Anterior cingulate cortex (tissue), 58 donors: ENCODE results near the gene HOXB1.

Experiments
- DNase-seq, 58 donors: peaks; one replicate each; lab custom pipeline; 2025; lab: John Stamatoyannopoulos, UW

Gene HOXB1

DNA sequence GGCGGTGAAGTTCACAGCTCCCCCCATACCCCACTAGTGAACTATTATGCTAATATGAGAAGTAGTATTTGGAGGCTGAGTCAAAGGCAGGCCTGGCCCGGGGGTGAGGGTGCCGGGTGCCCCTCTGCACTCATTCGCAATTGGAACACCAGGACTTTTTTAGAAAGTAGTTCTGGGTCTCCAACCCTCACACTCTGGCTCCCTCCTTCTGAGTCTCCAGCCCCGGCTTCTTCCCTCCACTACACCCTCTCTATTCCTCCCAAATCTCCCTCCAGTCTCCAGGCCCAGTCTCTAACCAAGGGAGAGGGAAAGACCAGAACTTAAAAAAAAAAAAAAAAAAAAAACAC lies 25.4 kb upstream of the HOXB1 start:
- no peak for DNase-seq

DNA sequence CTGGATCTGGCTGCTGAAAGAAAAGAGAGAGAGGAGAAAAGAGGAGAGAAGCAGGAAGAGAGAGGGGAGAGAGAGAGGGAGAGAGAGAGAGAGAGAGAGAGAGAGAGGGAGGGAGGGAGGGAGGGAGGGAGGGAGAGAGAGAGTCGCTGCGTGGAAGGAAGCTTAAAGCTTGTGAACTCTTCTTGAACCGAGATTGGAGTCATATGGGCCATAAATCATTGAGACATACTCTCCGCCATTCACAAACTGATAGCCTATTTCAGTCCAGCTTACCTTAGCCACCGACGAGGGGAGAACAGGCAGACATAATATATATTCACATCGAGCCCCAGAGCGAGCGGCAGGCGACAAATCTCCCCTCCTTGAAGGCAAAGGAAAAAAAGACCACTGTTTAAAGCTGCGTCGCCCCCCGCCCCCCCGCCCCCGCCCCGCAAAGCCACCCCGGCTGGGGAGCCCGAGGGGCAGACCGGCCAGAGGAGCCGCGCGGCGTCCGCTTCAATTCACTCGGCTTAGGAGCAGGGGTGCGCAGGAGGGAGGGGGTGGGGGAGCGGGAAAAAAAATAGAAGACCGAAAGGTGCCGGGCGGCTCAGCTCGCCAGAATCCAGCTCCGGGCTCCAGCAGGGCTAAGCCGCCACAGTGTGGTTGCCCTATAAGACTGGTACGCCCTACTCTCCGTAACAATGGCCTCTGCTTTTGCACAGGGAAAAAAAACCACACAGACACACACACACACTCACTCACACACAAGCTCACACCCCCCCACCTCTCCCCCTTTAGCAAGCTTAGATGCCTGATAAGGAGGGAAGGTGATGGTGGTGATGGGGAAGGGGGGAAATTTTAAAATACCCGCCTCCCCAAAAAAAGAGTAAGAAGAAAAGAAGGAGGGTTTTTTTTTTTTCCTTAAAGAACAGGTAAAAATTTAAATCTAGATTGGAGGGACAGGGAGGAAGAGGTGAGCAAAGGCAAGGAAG lies 24.7 kb upstream of the HOXB1 start:
- no peak for DNase-seq

DNA sequence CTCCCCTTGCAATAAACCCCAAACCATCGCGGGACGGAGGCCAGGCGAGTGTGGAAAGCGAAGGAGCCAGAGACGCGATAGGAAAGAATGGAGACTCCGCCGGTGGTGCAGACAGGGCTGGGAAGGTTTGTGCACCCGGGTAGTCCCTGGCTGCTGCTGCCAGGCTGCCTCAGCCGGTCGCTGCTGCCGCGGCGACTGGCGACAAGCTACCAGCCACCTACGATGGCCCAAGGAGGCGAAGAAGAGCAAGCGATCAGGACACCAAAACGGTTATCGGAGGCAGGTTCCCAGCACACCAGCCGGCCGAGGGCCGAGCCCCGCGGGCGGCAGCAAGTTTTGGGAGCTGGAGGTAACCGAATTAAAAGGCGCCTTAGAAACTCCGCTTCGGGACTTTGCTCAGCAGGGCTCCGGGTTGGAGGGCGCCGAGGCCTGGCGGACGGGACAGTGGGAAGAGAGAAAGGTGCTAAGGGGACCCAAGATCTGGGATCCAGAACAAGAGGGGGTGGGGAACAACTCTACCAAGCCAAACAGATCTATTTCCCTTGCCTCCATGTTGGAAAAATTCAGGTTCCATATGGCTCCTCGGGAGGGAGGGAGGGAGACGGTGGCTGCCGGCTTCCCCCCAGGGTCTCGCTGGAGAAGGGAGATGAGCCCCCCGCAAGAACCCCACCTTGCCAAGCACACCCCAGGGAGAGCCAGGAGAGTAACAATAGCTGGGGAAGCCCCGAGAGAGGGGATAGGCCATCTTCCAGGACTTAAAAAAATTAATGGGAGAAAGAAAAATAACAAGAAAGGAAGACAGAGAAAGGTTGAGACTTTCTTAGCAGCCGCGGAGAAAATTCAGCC lies 23.8 kb upstream of the HOXB1 start:
- DNase-seq: no peak

GRCh38 chr17:48553826-48554225 lies 23.0 kb upstream of the HOXB1 start:
- DNase-seq: no peak

DNA sequence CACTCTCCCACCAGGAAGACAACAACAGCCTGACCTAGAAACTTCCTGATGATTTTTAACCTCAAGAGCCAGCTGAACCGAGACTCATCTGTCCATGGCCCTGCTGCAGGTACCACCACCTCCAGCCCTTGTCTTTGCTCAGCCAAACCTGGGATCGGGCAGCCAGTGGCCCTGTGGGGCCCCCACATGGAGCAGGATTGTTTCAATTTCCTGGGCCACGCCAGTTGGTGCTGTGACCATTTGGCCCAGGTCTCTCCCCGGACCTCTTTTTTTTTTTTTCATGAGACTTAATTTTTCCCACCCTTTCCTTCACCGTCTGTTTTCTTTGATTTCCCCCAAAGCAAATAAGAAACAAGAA lies 22.4 kb upstream of the HOXB1 start:
- no peak for DNase-seq

DNA sequence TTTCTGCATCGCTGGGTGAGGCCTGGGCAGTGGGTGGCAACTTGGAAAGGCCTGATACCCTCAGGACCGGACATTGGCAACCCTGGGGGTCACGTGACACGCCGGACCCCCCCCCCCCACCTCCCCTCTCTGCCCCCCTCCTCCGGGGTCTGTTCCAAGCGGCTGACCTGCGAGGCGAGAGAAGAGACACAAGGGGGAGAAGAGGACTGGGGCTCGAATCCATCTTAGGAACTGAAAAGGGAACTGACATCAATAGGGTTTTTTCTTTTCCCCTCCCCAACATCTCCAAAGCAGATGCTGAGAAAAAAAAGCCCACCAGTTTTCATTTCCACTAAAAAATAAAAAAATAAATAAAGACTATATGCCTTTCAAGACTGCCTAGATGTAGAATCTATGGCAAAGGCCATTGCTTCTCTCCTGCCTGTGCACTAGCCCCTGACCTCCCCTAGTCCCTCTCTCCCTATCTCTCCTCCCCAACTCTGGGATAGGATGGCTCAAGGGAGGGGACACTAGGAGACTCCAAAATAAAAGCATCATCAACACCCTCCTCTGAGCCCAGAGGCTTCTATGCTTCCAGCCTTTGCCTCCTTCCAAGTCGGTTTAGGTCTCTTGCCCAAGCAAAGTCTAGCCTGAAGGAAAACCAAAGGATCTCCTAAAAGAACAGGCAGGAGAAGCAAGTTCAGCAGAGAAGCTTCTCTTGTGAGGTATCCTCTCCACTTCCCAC lies 21.8 kb upstream of the HOXB1 start:
- no peak for DNase-seq

DNA sequence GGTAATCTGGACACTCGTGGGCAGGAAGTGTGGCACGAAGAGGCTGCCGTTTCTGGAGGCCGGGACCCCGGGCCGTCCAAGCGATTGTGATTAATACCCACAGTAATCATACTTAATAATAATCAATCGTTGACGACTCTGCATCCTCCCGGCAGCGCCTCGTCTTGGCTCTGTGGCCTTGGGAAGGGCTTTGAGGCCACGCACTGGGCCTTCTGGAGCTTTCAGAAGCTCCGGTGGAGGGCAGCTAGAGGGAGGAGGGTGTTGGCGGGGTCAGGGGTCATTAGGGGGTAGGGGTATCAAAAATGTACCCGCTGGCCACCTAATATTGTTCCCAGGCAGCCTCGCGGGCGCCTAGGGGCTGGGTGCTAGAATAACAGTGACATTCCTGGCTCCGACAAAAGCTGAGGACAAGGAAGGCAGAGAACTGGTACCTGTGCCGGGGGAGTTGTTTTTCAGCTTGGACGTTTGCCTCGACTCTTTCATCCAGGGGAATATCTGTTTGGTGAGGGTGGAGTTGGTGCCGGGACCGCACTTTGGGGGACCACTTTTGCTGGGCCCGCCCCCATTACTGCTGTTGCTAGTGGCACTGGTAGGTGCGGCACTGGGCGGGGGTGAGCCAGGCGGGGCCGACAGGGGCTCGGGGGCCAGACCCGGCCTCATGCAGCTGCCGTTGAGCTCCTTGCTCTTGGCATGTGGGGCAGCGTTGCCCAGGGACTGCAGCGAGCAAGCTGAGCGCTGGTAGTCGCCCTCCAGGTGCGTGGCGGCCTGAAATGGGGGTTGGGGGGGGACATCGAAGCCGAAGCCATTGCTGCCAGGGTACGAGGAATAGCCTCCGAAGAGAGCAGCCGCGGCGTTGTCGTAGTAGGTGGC lies 21.0 kb upstream of the HOXB1 start:
- DNase-seq: no peak

DNA sequence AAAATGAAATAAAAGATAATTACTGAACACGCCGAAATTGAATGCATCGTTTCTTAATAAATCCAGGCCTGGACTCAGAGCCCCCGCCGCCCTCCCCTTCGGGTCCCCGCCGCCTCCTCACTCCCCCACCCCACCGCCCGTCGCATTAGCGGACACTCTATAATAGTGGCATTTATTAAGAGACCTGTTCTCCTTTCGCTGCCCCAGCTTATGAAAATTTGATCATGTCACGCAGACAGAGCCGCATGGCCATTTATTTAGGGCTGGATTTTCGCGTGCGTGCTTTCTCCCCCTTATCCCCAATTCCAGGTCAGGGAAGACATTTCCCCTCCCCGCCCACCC lies 20.4 kb upstream of the HOXB1 start:
- DNase-seq: no peak

DNA sequence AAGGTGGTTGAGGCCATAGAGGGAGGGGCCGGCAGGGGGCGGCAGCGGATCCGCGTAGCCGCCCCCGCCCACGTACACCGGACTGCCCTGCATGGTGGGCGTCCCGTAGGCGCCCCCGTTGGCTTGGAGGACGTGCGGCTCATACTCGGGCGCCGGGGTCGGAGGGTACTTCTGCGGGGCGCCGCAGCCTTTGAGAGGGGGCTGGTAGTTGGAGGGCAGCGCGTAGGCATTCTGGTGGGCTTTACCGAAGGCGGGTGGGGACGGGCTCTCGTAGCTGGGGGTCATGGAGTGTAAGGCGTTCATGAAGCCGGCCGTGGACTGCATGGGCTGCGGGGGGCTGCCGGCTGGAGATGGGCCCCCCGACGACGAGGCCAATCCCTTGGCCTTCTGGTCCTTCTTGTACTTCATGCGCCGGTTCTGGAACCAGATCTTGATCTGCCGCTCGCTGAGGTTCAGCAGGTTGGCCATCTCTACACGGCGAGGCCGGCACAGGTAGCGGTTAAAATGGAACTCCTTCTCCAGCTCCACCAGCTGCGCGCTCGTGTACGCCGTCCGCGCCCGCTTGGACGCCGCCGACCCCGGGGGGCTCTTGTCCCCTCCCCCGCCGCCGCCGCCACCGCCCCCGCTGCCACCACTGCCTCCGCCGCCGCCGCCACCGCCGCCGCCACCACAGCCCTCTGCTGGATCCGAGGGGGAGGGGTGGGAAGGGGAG lies 19.8 kb upstream of the HOXB1 start:
- DNase-seq: no peak

GRCh38 chr17:48549914-48550501 lies 19.2 kb upstream of the HOXB1 start:
- no peak for DNase-seq

DNA sequence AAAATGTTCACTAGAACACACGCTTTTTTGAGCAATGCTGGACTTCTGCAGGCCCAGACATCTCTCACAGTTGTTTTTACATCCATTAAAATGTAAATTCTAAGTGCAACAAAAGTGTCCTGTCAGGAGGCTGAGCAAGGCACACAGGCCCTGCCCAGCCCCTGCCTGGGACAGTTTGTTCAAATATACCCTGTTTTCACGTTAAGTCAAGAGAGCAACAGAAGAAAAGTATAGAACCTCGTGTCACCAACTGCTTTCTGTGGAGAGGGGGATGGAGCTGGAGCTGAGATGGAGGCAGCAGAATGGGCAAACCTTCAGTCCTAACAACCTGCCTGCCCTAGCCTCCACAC lies 18.4 kb upstream of the HOXB1 start:
- DNase-seq: no peak

- DNase-seq: no peak
These were observed 17.9 kb upstream of the HOXB1 start for GRCh38 chr17:48548523-48549280.

DNA sequence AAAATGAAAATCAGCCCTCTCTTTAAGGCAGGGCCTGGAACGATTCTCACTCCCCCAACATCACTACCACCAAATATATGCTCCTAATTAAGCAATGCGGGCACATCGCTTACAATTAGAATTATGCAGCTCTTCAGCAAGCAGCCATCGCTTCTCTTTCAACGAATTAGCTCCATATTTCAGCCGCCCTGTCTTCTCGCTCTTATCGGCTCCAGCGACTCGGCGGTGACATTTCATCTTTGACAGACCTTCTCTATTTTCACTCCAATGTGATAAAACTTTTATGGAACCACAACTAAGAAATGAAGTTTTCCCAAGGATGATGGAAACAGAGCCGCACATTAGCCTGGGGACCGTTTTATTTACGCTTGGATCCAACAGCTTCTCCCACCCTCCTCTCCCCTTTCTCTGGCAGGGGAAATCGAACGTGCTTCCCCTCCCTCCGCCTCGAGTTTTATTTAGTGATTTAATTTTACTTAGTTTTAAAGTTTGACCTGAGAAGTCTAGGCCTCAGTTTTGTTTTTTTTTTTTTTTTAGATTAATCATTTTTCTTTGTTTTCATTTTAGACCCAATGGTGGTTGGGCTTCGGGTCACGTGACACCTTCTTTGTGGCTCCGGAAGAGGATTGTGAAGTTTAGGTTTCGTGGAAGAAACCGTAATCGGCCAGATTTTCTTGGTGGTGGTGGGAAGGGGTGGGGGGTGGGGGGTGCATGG lies 17.2 kb upstream of the HOXB1 start:
- no peak for DNase-seq

DNA sequence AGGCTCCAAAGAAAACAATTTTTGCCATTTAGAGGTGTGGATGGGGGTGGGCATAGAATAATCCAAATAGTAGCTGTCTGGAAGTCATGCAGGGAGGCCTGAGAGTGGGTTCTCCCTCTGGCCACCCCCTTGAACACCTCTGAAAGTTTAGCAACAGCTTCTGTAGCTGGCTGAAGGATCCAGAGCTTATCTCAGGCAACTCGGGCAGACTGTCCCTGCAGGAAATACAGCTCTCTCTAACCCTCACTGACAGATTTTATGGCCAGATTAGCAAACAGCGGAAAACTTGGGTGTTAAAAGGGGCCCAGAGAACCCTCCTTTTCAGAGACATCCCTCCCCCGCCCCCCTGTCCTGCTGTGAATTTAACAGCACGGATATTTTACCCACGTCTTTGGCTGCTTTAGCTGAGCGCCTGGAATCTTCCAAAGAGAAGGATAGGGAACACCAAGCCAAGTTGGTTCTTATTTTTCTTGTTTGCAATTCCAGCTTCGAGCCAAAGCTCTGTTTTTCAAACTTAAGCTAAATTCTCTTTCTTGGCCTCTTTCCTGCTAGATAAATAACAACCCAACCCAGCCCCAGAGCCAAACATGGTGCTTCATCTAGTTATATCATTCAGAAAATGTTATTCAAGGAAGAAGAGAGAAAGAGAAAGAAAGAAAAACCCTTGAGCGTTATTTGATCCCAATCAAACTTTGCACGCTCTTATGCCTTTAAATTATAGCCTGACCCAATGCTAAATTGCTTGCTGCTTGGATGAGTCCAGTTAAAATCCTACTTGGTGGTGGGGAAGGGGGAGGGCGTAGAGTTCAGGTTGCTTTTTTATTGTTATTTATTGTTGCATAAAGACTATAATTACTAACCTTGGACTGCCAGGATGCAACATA lies 16.4 kb upstream of the HOXB1 start:
- DNase-seq: no peak

- DNase-seq: no peak
These were observed 15.5 kb upstream of the HOXB1 start for GRCh38 chr17:48546137-48546923.

- DNase-seq: no peak
These were observed 14.7 kb upstream of the HOXB1 start for GRCh38 chr17:48545539-48545938.
